Measurements from ENCODE around the gene GAA. TPM values are rescaled to one million over a fixed set of nuclear protein-coding genes. Genes with fewer than 3 reads are reported as not detected.

GAA gene
- total and polyA plus RNA-seq, 8 donors, result 24.1 to 105 (median 36.9) TPM

DNA sequence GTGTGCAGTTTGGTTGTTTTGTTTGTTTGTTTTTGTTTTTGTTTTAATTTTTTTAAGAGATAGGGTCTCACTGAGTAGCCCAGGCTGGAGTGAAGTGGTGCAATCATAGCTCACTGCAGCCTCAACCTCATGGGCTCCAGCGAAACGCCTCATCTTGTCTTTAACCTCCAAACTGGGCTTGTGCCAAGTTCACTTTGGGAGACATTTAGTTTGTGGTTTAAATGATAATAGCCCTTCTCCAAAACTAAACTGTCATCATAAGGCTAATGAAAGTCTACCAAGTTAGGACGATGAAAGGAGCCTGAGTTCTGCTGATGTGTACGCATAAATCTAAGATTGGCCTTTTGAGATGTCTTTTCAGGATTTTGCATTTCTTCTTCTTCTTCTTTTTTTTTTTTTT, 62.0 kb downstream of the GAA start:
- Histone ChIP-seq H3K9me3 (no peaks in the 10 kb centered on the region), H3K36me3 (no peaks in the 10 kb centered on the region), H3K27ac (no peak overlapping the region), H3K27me3 (peaks cover 0 to 6% of the 10 kb centered on the region in 2 donors), H3K4me1 (no peaks in the 10 kb centered on the region), H3K4me3 (no peak overlapping the region)
- DNase-seq (no peak), ATAC-seq (no peak)
- intact Hi-C loops (cut with DNase I), result no loop called here
- TF ChIP-seq, protein P1, sequence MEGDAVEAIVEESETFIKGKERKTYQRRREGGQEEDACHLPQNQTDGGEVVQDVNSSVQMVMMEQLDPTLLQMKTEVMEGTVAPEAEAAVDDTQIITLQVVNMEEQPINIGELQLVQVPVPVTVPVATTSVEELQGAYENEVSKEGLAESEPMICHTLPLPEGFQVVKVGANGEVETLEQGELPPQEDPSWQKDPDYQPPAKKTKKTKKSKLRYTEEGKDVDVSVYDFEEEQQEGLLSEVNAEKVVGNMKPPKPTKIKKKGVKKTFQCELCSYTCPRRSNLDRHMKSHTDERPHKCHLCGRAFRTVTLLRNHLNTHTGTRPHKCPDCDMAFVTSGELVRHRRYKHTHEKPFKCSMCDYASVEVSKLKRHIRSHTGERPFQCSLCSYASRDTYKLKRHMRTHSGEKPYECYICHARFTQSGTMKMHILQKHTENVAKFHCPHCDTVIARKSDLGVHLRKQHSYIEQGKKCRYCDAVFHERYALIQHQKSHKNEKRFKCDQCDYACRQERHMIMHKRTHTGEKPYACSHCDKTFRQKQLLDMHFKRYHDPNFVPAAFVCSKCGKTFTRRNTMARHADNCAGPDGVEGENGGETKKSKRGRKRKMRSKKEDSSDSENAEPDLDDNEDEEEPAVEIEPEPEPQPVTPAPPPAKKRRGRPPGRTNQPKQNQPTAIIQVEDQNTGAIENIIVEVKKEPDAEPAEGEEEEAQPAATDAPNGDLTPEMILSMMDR (IDR thresholded peaks at IDR 0.05), result no peak

GRCh38 chr17:80164185-80164584, 62.8 kb downstream of the GAA start:
- Histone ChIP-seq H3K9me3 (no peaks in the 10 kb centered on the region), H3K4me1 (no peaks in the 10 kb centered on the region), H3K4me3 (no peak overlapping the region), H3K27ac (no peak overlapping the region), H3K36me3 (no peaks in the 10 kb centered on the region), H3K27me3 (peaks cover 0 to 6% of the 10 kb centered on the region in 2 donors)
- DNase-seq (no peak), ATAC-seq (no peak)
- intact Hi-C loops (cut with DNase I), result no loop called here
- TF ChIP-seq, protein P1 (IDR thresholded peaks at IDR 0.05), result no peak

- ATAC-seq (no peak), DNase-seq (peak in 1 of 4 donors; percentile 24)
- TF ChIP-seq, protein P1 (IDR thresholded peaks at IDR 0.05), result no peak
- Histone ChIP-seq H3K27me3 (no peaks in the 10 kb centered on the region), H3K4me1 (no peaks in the 10 kb centered on the region), H3K4me3 (no peak overlapping the region), H3K9me3 (no peaks in the 10 kb centered on the region), H3K36me3 (no peaks in the 10 kb centered on the region), H3K27ac (no peak overlapping the region)
- intact Hi-C loops (cut with DNase I), result no loop called here
Measured at GRCh38 chr17:80166446-80166845, 65.1 kb downstream of the GAA start.

DNA sequence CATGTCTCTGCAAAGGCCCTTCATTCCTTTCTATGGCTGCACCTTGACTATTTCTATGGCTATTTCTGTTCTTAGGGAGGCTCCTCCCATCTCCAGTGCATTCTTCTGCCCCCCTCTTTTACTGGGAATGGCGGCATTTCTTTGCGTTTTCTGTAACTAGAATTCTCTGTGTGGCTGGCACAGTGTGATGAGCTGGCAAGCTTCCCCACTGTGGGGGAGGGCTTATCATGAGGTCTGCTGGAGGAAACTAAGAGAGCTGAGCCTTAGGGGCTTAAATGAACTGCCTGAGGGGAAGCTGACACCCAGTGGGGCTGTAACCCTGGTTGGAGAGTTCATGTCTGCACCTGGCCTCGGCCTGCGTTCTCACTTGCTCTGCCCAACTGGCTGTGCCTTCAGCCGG, 67.0 kb downstream of the GAA start:
- no peak overlapping the region for H3K4me3 ChIP-seq
- TF ChIP-seq, protein P1 (IDR thresholded peaks at IDR 0.05), result no peak
- H3K27me3 ChIP-seq, result no peaks in the 10 kb centered on the region
- H3K27ac ChIP-seq, result no peak overlapping the region
- no peaks in the 10 kb centered on the region for H3K36me3 ChIP-seq
- no peaks in the 10 kb centered on the region for H3K9me3 ChIP-seq
- intact Hi-C loops (cut with DNase I), result no loop called here
- DNase-seq (no peak), ATAC-seq (no peak)
- no peaks in the 10 kb centered on the region for H3K4me1 ChIP-seq

- no peak overlapping the region for H3K4me3 ChIP-seq
- no peaks in the 10 kb centered on the region for H3K4me1 ChIP-seq
- intact Hi-C loops (cut with DNase I), result no loop called here
- TF ChIP-seq, protein P1 (IDR thresholded peaks at IDR 0.05), result no peak
- ATAC-seq, result no peak
- no peak for DNase-seq
- no peaks in the 10 kb centered on the region for H3K36me3 ChIP-seq
- no peaks in the 10 kb centered on the region for H3K9me3 ChIP-seq
- no peaks in the 10 kb centered on the region for H3K27me3 ChIP-seq
- no peak overlapping the region for H3K27ac ChIP-seq
Measured at GRCh38 chr17:80169107-80169506, 67.7 kb downstream of the GAA start.

Small RNA genes within 50 kb of the gene (microRNA-seq; reads per million reads assigned to microRNA genes)
- 0 reads per million in 2 donors for gene MIR1268B

Other genes starting within 250 kb of the GAA start
- gene TBC1D16, start 65.7 kb upstream of the GAA start, total RNA-seq, result 10 to 100 TPM; 28.6 to 49.1 TPM
- gene TBC1D16, start 65.7 kb upstream of the GAA start, polyA plus RNA-seq (ENCODE audit: insufficient read length in 6 of 6), result 10 to 100 TPM; 17.3 to 38.7 (median 31.2) TPM
- gene CCDC40, start 64.9 kb upstream of the GAA start, total RNA-seq, result 1 to 10 TPM; 8.0 to 8.4 TPM
- 10 to 100 TPM in 5 of 6 donors, 1 to 10 TPM in 1; 8.8 to 15.2 (median 13.1) TPM for gene CCDC40, start 64.9 kb upstream of the GAA start, polyA plus RNA-seq (ENCODE audit: insufficient read length in 6 of 6)
- gene EIF4A3, start 45.5 kb downstream of the GAA start, total RNA-seq, result 10 to 100 TPM; 58.5 to 72.9 TPM
- 10 to 100 TPM; 78.7 to 90.7 (median 86.2) TPM for gene EIF4A3, start 45.5 kb downstream of the GAA start, polyA plus RNA-seq (ENCODE audit: insufficient read length in 6 of 6)
- 1 to 10 TPM in 1 of 2 donors, under 1 TPM in 1; 0.41 to 1.0 TPM for gene CARD14, start 68.4 kb downstream of the GAA start, total RNA-seq
- 1 to 10 TPM; 1.0 to 3.2 (median 2.1) TPM for gene CARD14, start 68.4 kb downstream of the GAA start, polyA plus RNA-seq (ENCODE audit: insufficient read length in 6 of 6)
- gene SGSH, start 118.8 kb downstream of the GAA start, total RNA-seq, result 10 to 100 TPM; 55.4 to 83.8 TPM
- 10 to 100 TPM; 40.8 to 52.4 (median 43.7) TPM for gene SGSH, start 118.8 kb downstream of the GAA start, polyA plus RNA-seq (ENCODE audit: insufficient read length in 6 of 6)
- 10 to 100 TPM; 31.9 to 36.0 TPM for gene SLC26A11, start 118.8 kb downstream of the GAA start, total RNA-seq
- gene SLC26A11, start 118.8 kb downstream of the GAA start, polyA plus RNA-seq (ENCODE audit: insufficient read length in 6 of 6), result 10 to 100 TPM; 22.3 to 29.5 (median 23.5) TPM
- gene RNF213, start 159.3 kb downstream of the GAA start, total RNA-seq, result 100 to 1,000 TPM; 212 to 264 TPM
- gene RNF213, start 159.3 kb downstream of the GAA start, polyA plus RNA-seq (ENCODE audit: insufficient read length in 6 of 6), result 100 to 1,000 TPM in 3 of 6 donors, 10 to 100 TPM in 3; 89.0 to 115 (median 100.0) TPM